SH-SY5Y (cell line): ENCODE results near the gene ZNF432.

Source experiments
- GATA2 ChIP-seq: IDR thresholded peaks from 2 replicates; pipeline ENCODE4 v1.6.1; 2011; ENCODE audit warnings: mild to moderate bottlenecking, low read depth, low read length
- GATA3 ChIP-seq: IDR thresholded peaks from 2 replicates; pipeline ENCODE4 v1.6.1; 2011; ENCODE audit warnings: low read depth, mild to moderate bottlenecking, low read length, moderate library complexity

The ZNF432 gene

DNA sequence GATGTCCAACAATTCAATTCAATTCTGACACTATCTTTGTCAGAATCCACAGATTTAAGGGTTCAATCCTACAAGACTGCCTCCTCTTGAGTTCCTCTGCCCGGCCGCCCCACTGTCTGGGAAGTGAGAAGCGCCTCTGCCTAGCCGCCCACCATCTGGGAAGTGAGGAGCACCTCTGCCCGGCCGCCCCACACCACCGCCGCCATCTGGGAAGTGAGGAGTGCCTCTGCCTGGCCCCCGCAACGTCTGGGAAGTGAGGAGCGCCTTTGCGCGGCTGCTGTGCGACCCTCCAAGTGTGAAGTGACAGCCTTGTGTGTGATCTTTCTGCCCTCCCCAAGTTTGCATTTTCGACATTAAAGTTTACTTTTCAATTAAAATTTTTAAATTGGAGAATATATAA, 26.4 kb downstream of the ZNF432 start:
- no peak for TF ChIP-seq GATA3

GRCh38 chr19:52020506-52020905, 28.1 kb downstream of the ZNF432 start:
- TF ChIP-seq GATA2, result no peak
- TF ChIP-seq GATA3, result no peak

- TF ChIP-seq GATA3 (no peak), GATA2 (no peak)
These were observed 38.0 kb downstream of the ZNF432 start for GRCh38 chr19:52010674-52011073.

GRCh38 chr19:52007806-52008557, 40.7 kb downstream of the ZNF432 start, which contains the start of gene ZNF615:
Gene ZNF615, minus strand, starts transcription at chr19:52008211. Its CDS starts 4,500 bp downstream, at chr19:52003711.
- TF ChIP-seq GATA2 (no peak), GATA3 (no peak)

- TF ChIP-seq GATA2 (no peak), GATA3 (no peak)
These were observed 41.2 kb downstream of the ZNF432 start for GRCh38 chr19:52007451-52007805.

GRCh38 chr19:51994048-51994644, 54.5 kb downstream of the ZNF432 start:
- TF ChIP-seq GATA3, result no peak
- no peak for TF ChIP-seq GATA2

GRCh38 chr19:51993422-51993821, 55.2 kb downstream of the ZNF432 start:
- TF ChIP-seq GATA2 (no peak), GATA3 (no peak)

- no peak for TF ChIP-seq GATA3
These were observed 62.0 kb downstream of the ZNF432 start, which contains the start of gene ZNF350 for GRCh38 chr19:51986309-51987291. Gene ZNF350, minus strand, starts transcription at chr19:51986840. Its CDS starts 12,480 bp downstream, at chr19:51974360.

DNA sequence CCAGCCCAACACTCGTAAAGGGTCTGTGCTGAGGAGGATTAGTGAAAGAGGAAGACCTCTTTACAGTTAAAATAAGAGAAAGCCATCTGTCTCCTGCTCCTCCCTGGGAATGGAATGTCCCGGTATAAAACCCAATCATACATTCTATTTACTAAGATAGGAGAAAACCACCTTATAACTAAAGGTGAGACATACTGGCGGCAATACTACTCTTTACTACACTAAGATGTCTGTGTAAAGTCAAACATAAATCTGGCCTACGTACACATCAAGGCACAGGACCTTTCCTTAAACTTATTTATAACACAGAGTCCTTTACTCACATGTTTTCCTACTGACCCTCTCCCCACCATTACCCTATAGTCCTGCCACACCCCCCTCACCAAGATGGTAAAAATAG, 65.3 kb downstream of the ZNF432 start:
- TF ChIP-seq GATA3, result no peak
- TF ChIP-seq GATA2, result no peak
